Measurements from ENCODE around the gene SPACDR.
A peak's percentile ranks its signal among the peaks of the same experiment; 100 is the strongest.

Gene SPACDR

DNA sequence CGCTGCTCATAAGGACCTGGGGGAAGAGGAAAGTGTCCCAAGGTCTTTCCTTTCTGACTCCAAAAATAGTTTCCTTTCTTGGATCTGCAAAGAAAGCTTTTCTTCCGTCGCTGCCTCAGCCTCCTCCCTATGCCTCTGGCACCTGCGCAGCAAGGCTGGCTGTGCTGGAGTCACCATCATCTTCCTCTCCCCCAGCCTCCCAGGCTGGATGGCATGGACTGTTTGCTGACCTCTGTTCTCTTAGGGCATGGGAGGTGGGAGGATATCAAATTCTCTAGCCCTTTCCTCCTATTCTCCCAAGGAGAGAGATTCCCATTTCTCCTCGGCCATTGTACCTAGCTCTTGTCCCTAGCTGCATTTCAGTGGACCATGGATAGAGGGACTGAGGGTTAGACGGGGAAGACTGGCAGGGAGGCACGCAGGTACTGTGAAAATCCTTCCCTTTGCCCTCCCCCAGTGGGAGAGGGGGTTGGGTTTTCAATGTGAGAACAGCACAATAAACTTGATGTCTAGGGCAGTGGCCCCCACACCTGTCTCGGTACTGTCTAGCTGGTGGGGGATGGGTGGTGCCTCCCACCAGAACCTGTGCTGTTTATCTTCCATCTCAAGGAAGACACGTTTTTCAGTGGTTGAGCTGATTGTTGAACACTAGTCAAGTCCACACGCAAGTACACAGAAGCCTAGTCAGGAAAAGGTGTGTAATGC is 30.3 kb downstream of the SPACDR start:
- no peak for DNase-seq

- no peak for DNase-seq
Measured at GRCh38 chr7:100433276-100433591, 30.8 kb downstream of the SPACDR start.

DNA sequence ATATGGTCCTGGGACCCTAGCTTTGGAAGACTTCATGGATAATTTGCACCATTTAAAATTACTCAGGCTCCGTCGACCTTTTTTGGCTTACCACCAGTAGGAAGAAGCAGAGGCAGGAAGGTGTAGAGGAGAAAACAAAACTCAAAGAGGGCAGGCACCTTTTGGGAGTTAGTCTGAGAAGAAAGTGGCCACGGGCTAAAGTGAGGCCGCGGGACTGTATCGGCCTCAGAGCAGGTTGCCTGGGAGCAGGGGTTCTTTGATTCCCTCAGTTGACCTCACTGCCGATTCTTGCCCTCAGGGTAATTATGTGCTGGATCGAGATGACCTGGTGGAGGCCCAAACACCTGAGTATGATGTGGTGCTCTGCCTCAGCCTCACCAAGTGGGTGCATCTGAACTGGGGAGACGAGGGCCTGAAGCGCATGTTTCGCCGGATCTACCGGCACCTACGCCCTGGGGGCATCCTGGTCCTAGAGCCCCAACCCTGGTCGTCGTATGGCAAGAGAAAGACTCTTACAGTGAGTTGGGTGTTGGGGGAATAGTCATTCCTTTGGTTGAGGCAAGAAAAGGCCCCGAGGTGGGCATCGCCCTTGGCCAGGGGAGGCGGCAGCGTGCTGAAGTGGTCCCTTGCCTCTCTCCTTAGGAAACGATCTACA is 31.3 kb downstream of the SPACDR start:
- no peak for DNase-seq

DNA sequence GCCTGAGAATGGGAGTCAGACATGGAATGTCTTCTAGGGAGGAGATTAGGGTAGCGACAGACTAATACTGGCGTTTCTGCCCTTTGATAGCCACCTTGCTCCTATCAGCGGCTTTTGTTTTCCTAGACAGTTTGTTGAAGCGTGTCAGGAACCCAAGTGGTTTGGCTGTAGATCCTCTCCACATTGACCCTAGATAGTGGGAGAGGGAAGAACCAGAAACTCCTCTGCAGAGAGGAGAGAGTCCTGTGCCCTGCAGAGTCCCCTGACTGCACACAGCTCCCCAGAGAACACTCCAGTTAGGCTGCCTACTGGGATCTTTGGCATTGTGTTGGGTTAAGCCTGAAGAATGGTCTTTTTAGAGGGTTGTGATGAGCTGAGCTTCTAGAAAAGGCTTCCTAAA is 32.0 kb downstream of the SPACDR start:
- no peak for DNase-seq

DNA sequence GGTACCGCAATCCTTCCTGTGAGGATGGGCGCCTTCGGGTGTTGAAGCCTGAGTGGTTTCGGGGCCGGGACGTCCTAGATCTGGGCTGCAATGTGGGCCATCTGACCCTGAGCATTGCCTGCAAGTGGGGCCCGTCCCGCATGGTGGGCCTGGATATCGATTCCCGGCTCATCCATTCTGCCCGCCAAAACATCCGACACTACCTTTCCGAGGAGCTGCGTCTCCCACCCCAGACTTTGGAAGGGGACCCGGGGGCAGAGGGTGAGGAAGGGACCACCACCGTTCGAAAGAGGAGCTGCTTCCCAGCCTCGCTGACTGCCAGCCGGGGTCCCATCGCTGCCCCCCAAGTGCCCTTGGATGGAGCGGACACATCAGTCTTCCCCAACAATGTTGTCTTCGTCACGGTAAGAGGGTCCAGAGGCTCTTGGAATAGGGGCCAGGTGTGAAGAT is 32.7 kb downstream of the SPACDR start:
- no peak for DNase-seq

DNA sequence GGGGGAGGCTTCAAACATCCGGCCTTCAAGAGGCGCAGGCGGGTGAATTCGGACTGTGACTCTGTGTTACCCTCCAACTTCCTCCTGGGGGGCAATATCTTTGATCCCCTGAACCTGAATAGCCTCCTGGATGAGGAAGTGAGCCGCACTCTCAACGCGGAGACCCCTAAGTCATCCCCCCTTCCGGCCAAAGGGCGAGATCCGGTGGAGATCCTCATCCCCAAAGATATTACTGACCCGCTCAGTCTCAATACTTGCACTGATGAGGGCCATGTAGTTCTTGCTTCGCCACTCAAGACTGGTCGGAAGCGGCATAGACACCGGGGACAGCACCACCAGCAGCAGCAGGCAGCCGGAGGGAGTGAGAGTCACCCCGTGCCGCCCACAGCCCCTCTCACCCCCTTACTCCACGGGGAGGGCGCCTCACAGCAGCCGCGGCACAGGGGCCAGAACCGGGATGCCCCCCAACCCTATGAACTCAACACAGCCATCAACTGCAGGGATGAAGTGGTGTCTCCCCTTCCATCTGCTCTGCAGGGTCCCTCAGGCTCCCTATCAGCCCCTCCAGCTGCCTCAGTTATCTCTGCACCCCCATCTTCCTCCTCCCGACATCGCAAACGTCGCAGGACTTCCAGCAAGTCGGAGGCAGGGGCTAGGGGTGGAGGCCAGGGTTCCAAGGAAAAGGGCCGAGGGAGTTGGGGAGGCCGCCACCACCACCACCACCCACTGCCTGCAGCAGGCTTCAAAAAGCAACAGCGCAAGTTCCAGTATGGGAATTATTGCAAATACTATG is 33.4 kb downstream of the SPACDR start:
- peak; percentile 43 for DNase-seq

DNA sequence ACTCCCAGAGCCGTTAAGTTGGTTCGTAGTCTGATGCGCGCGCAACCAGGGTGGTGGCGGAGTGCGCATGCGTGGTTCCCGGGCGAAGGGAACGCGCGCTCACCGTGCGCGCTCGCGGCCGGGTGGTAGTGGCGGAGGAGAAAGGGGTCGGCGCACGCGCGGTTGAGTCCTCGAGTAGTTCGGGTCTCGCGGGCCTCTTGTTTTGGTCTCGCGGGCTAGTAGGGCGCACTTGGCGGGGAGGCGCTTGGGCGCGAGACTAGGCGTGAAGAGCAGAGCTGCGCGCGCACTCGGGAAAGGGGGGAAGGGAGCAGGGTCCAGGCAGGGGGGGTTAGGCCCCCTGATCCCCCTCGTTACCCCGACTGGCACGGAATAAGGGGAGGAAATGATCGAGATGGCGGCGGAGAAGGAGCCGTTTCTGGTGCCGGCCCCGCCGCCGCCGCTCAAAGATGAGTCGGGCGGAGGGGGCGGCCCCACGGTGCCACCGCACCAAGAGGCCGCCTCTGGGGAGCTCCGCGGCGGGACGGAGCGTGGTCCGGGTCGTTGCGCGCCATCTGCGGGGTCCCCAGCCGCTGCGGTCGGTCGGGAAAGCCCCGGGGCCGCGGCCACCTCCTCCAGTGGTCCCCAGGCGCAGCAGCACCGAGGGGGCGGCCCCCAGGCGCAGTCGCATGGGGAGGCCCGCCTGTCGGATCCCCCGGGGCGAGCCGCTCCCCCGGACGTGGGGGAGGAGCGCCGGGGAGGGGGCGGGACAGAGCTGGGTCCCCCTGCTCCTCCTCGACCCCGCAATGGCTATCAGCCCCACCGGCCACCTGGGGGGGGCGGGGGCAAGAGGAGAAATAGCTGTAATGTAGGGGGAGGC is 34.2 kb downstream of the SPACDR start, which contains the start of gene MEPCE:
Gene MEPCE (plus strand): TSS at position 195 of the 856 bp plus-strand sequence. CDS start 188 bp downstream, at position 383.
- DNase-seq, result peak; percentile 97

DNA sequence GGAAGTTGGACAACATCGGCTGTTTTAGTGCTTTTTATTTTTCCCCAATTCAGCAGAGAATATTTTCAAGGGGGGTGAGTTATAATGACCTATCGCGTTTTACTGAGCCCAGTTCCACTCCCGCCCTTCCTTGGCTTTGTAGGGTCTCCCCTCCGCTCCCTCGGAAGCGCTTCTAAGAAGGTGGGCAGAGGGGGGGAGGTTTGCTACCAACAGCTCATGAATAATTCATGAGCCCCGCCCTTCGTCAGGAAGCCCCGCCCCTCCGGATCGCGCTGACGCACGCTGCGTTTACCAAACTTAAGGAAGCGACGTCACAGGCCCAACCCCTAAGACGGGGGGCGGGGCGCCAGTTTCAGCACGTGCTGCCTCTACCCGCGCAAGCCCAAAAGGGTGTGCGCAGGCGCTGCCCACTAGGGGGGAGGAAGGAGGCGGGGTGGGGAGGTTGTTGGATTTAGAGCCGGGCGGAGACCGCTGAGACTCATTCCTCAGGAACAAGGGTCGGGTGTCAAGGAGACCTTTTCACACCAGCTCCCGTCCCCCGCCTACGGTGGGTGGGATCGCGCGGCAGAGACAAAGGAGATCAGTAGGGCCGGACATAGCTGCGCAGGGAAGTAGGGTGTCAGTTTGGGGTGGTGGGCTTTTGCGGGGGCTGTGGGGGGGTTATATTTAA is 35.0 kb downstream of the SPACDR start:
- DNase-seq, result peak; percentile 100

DNA sequence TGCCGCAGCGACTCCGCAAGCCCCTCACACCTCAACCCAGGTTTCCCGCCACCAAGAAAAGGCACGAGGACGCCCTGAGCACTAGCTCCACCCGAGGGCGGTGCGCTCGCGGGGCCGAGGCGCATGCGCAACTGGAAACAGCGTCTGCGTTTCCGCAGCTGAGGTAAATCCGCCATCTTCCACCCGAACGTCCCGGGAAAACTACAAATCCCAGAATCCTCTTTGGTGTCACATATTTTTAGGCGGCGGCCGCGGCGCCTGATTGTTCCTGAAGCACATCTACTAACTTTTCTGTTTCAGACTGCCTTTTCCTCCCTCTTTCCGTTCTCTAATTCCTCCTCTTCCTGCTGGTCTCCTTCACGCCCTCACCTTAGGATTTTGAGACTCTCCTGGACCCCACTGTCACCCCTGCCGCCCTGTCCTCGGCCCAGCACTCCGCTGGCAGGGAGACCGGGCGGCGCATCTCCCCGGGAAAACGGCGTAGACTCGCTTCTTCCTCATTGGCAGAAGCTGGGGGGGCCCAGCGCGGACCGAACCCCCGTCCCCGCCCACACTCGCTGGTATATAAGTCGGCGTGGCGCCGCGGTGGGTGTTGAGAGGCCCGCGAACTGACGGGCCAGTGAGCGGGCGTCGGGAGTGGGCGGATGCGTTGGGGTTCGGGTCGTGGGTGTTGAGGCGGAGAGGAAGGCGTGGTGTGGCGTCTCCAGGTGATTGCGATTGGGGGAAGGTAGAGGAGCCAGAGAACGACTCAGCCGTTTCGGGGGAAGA is 35.7 kb downstream of the SPACDR start, which contains the start of gene ZCWPW1:
Gene ZCWPW1 (minus strand): TSS at position 505 of the 768 bp plus-strand sequence. CDS start 8,054 bp downstream, outside the sequence.
- peak; percentile 97 for DNase-seq

DNA sequence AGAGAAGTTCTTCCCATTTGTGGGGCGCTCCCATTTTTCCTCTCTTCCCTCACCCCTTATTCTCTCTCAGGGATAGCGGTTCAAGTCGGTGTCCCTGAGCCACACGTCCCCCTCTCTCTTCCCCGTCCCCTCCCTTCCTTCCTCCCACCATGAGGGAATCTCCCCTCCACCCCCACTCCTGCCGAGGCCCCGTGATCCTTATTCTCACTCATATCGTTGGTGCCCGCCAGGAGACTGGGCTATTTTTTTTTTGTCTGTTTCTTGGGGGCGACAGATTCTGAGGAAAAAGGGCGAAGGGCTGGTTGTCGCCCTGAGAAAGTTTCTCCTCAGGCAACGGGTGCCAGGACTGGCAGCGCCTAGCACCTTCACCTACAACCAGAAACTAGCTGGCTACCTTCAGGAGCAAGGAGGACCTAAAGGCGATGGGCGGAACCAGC is 36.3 kb downstream of the SPACDR start:
- DNase-seq, result no peak

GRCh38 chr7:100426516-100426915 is 37.5 kb downstream of the SPACDR start:
- no peak for DNase-seq

- no peak for DNase-seq
Measured at GRCh38 chr7:100425347-100425746, 38.7 kb downstream of the SPACDR start.

DNA sequence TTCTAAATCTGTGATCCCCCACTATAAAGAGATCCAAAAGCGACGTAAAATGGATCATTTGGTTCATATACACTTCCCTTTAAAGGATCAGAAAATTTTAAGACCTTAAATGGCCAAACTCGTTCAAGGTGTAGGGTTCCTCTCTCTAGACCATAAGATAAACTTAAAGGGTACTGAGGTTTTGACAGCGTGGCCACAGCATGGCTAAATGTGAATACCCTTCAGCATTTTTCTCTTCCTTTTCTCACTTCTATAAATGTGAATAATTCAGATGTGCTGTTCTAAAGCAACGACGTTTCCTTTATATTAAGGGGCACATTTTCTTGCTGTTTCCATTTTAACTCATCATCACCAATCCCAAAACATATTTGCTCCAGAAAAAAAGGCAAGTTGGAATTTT is 40.7 kb downstream of the SPACDR start:
- no peak for DNase-seq

- DNase-seq, result no peak
Measured at GRCh38 chr7:100419660-100420226, 44.3 kb downstream of the SPACDR start.

- no peak for DNase-seq
Measured at GRCh38 chr7:100418930-100419659, 45.0 kb downstream of the SPACDR start.

DNA sequence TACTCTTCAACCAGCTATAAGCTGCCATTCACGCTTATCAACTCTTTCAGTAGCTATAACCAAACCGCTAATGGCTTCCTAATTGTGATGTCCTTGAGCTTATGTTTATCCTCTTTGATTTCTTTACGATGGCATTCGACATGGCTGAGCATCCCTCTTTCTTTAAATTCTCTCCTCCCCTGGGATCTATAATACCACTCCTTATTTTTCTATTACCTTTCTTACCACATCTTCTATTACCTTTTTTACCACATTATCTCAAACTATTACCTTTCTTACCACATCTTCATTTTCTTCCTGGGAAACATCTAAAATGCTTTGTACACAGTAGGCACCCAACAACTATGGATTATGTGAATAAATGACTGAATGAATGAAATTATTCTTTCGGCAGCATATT is 48.6 kb downstream of the SPACDR start:
- DNase-seq, result no peak

DNA sequence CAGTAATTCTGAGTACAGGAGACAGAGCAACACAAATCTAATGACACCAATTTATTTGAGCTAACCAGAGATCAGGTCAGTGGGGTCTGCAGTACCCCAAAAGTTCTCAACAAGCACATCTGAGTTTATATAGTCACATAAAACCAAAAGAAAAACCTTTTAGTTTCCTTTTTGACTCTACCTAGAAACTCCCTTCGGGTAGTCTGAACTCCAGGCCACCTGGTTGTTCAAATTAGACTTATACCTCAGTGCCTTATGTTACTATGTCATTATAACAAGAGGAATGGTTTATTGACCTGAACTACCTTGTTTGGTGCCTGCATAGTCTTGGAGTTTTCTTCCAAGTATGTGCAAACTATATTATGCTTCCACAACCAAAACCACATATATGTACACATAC is 50.2 kb downstream of the SPACDR start:
- DNase-seq, result no peak

DNA sequence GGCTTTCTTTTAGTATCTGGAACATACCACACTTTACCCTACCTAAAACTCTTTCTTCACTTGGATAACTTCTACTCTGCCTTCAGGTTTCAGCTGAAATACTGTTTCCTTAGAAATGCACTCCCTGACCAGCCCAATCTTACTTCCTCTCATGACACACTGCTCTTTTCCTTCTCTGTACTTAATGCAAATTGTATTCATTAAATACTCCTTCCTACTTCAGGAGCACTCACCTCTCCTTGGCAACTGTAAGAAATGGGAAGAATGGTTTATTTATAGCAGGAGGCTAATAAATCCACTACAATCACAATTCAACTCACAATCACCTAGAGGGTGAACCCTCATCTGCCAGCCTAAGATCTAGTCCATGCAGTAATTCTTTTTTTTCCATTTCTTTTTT is 50.7 kb downstream of the SPACDR start:
- DNase-seq, result no peak

- DNase-seq, result no peak
Measured at GRCh38 chr7:100411101-100411500, 53.0 kb downstream of the SPACDR start.
